DND-41 (cell line): Measurements from ENCODE around the gene ARVCF.

ENCODE experiments used
- ATAC-seq: fragments of 200-7000 bp; cut with Tn5 transposase; 3 replicates; pipeline ENCODE4 v1.9.1; 2021; ENCODE audit warnings: low read depth; ENCODE audit not compliant: insufficient read depth
- DNase-seq: peaks from one replicate; pipeline ENCODE4 v3.0.0-alpha.2; 2020
- H2AFZ ChIP-seq: 2 replicates; pipeline ENCODE4 v1.6.0; 2012; ENCODE audit warnings: low read depth, low read length
- H3K27ac ChIP-seq: 2 replicates; pipeline ENCODE4 v1.5.1; 2012; ENCODE audit warnings: low read length, inconsistent platforms
- H3K27me3 ChIP-seq: fragments of 200-600 bp; sonication (generic); 2 replicates; pipeline ENCODE4 v1.6.0; 2012; ENCODE audit warnings: low read length, mild to moderate bottlenecking, inconsistent platforms; ENCODE audit not compliant: insufficient read depth, poor library complexity
- H3K36me3 ChIP-seq: 2 replicates; pipeline ENCODE4 v1.5.1; 2012; ENCODE audit warnings: low read length, inconsistent platforms; ENCODE audit not compliant: insufficient read depth
- H3K4me1 ChIP-seq: 2 replicates; pipeline ENCODE4 v1.5.1; 2012; ENCODE audit warnings: mild to moderate bottlenecking, low read length; ENCODE audit not compliant: insufficient read depth
- H3K4me2 ChIP-seq: 2 replicates; pipeline ENCODE4 v1.6.0; 2012; ENCODE audit warnings: mild to moderate bottlenecking, moderate library complexity, low read length, inconsistent platforms; ENCODE audit not compliant: insufficient read depth
- H3K4me3 ChIP-seq, 2 experiments: fragments of 200-600 bp in 1 of 2; shearing (Covaris generic) in 1 of 2; 2 replicates each; pipeline ENCODE4 v1.5.1; 2012 to 2016; ENCODE audit warnings: inconsistent platforms in 2 of 2, low read length in 2 of 2, mild to moderate bottlenecking in 2 of 2, low read depth in 1 of 2, moderate library complexity in 1 of 2
- H3K79me2 ChIP-seq: 2 replicates; pipeline ENCODE4 v1.6.0; 2012; ENCODE audit warnings: low read length, inconsistent platforms; ENCODE audit not compliant: insufficient read depth
- H3K9ac ChIP-seq: 2 replicates; pipeline ENCODE4 v1.6.0; 2012; ENCODE audit warnings: low read depth, mild to moderate bottlenecking, inconsistent platforms, low read length, moderate library complexity
- H3K9me3 ChIP-seq: 2 replicates; pipeline ENCODE4 v1.5.1; 2012; ENCODE audit warnings: low read length, moderate library complexity, mild to moderate bottlenecking, inconsistent platforms; ENCODE audit not compliant: insufficient read depth, severe bottlenecking
- H4K20me1 ChIP-seq: 2 replicates; pipeline ENCODE4 v1.6.0; 2012; ENCODE audit warnings: low read length; ENCODE audit not compliant: insufficient read depth
- EZH2 ChIP-seq: IDR thresholded peaks from 3 replicates; pipeline ENCODE4 v1.6.1; 2012; ENCODE audit warnings: borderline replicate concordance, low read depth, mild to moderate bottlenecking, moderate library complexity, low read length, inconsistent platforms; ENCODE audit not compliant: severe bottlenecking
- TF ChIP-seq, protein P1 (sequence below): IDR thresholded peaks from 2 replicates; pipeline ENCODE4 v1.5.1; 2012; ENCODE audit warnings: borderline replicate concordance, low read length, moderate library complexity, mild to moderate bottlenecking; ENCODE audit not compliant: poor library complexity, severe bottlenecking; ENCODE audit errors: extremely low read depth

ARVCF gene

DNA sequence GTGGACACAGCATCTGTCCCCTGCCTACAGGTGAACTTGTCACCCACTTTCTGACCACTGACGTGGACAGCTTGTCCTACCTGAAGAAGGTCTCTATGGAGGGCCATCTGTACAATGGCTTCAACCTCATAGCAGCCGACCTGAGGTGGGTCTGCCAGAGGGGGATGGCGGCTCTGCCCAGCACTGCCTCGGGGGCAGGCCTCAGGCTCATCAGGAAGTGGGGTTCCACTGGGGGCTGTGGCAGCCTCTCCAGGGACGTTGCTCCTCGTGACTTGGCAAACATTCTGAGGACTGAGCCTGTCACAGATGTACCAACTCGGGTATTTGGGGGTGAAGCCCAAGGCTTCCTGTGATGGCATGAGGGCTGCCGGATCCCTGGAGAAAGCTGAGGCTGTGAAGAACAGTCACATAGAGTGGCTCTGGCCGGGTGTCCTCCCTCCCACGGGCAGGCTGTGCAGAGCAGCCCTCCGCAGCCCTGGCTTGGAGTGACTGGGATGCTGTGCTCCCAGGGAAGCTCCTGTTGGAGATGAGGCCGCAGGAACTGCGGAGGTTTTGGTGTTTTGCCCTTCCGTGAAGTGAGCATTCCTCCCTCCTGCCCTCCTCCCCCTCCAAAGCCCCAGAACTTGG lies 36.9 kb upstream of the ARVCF start:
- Histone ChIP-seq H3K9ac (no peak overlapping the region), H3K36me3 (peaks cover 59% of the 10 kb centered on the region), H3K27ac (no peak overlapping the region), H2AFZ (no peak overlapping the region), H3K79me2 (no peaks in the 10 kb centered on the region), H4K20me1 (peaks cover 14% of the 10 kb centered on the region), H3K27me3 (no peaks in the 10 kb centered on the region), H3K4me2 (no peak overlapping the region), H3K4me1 (no peaks in the 10 kb centered on the region), H3K4me3 (no peak overlapping the region), H3K9me3 (no peaks in the 10 kb centered on the region)
- no peak for ATAC-seq
- no peak for TF ChIP-seq EZH2
- TF ChIP-seq, protein P1, sequence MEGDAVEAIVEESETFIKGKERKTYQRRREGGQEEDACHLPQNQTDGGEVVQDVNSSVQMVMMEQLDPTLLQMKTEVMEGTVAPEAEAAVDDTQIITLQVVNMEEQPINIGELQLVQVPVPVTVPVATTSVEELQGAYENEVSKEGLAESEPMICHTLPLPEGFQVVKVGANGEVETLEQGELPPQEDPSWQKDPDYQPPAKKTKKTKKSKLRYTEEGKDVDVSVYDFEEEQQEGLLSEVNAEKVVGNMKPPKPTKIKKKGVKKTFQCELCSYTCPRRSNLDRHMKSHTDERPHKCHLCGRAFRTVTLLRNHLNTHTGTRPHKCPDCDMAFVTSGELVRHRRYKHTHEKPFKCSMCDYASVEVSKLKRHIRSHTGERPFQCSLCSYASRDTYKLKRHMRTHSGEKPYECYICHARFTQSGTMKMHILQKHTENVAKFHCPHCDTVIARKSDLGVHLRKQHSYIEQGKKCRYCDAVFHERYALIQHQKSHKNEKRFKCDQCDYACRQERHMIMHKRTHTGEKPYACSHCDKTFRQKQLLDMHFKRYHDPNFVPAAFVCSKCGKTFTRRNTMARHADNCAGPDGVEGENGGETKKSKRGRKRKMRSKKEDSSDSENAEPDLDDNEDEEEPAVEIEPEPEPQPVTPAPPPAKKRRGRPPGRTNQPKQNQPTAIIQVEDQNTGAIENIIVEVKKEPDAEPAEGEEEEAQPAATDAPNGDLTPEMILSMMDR = no peak
- no peak for DNase-seq

DNA sequence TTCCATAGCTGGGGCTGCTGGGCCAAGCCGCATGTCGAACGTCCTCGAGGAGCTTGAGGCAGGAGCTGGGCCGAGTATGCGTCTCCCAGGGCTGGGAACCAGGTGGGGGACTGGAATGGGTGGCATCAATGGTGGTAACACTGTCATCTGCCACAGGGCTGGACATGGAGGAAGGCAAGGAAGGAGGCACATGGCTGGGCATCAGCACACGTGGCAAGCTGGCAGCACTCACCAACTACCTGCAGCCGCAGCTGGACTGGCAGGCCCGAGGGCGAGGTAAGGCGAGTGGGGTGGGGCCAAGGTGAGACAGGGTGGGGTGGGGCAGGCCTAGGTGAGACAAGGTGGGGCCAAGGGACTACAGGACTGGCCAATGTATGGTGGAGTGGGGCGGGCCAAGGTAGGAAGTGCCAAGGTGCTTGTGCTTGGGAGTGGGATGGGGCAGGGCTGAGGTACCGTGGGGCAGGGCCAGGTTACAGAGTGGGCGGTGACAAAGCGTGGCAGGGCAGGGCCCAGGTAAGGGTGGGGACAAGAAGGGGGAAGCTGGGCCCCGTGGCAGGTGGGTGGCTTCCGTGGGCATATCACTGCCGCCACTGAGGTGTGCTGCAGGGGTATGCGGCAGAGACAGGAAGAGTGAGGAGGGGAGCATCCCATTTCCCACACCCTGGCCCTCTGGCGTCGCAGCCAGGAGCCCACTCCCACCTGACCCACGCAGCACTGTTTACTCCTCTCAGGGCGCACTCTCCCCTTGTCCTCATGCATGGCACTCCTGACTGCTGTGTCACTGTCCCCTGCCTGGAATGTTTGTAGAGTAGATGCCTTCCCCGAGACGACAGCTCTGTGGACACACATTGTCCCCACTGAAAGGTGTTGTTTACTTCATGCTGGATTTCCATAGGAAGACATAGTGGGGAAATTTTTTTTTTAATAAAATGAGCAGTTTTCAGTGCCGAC lies 36.0 kb upstream of the ARVCF start:
- ATAC-seq (no peak), DNase-seq (no peak)
- H3K9ac ChIP-seq = no peak overlapping the region
- no peaks in the 10 kb centered on the region for H3K27me3 ChIP-seq
- peaks cover 2% of the 10 kb centered on the region for H3K9me3 ChIP-seq
- H4K20me1 ChIP-seq = peaks cover 14% of the 10 kb centered on the region
- H3K4me1 ChIP-seq = no peaks in the 10 kb centered on the region
- no peak overlapping the region for H3K4me2 ChIP-seq
- no peaks in the 10 kb centered on the region for H3K79me2 ChIP-seq
- peaks cover 68% of the 10 kb centered on the region for H3K36me3 ChIP-seq
- no peak overlapping the region for H3K27ac ChIP-seq
- no peak overlapping the region for H3K4me3 ChIP-seq
- TF ChIP-seq, protein P1 = no peak
- no peak for TF ChIP-seq EZH2
- no peak overlapping the region for H2AFZ ChIP-seq

DNA sequence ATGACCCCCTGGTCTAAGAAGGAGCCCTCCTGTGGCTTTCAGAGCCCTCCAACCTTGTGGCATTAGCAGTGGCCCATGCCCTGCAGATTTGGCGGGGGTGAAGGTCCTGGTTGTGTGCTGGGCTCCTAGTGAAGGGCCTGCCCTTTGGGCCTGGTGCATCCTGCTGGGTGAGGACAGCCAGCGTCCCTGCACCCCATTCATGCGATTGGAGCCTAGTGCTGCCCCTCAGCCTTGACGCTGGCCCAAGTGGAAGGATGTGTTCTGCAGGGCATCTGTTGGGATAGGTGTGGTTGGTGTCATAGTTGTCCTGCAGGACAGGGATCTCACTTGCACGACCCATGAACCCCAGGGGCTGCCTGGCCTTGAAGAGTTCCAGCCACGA lies 35.3 kb upstream of the ARVCF start:
- TF ChIP-seq EZH2 = no peak
- TF ChIP-seq, protein P1 = no peak

More for the DNA sequence above, 35.3 kb upstream of the ARVCF start:
- Histone ChIP-seq H3K36me3 (peaks cover 73% of the 10 kb centered on the region), H3K27ac (no peak overlapping the region), H3K9me3 (peaks cover 4% of the 10 kb centered on the region), H3K9ac (no peak overlapping the region), H3K4me3 (no peak overlapping the region), H3K27me3 (no peaks in the 10 kb centered on the region), H2AFZ (no peak overlapping the region), H3K79me2 (no peaks in the 10 kb centered on the region), H4K20me1 (peaks cover 13% of the 10 kb centered on the region), H3K4me2 (no peak overlapping the region), H3K4me1 (no peaks in the 10 kb centered on the region)
- ATAC-seq (no peak), DNase-seq (no peak)
